ENCODE measurements around the gene HLA-G. TPM values are rescaled to one million over a fixed set of nuclear protein-coding genes. Genes with fewer than 3 reads are reported as not detected.

HLA-G gene
- total RNA-seq, 1 experiment from 2014 or later: not detected

- no peak for TF ChIP-seq ZBTB33 (IDR thresholded peaks at IDR 0.05; ENCODE audit: extremely low read depth, insufficient replicate concordance, low read length)
- TF ChIP-seq ELF1 (IDR thresholded peaks at IDR 0.05; ENCODE audit: borderline replicate concordance, low read depth): no peak
- no peak for TF ChIP-seq SP1 (IDR thresholded peaks at IDR 0.05; ENCODE audit: low read depth)
- TF ChIP-seq POLR2AphosphoS5 (IDR thresholded peaks at IDR 0.05; ENCODE audit: low read depth, low read length): no peak
- no peak for TF ChIP-seq FOSL1 (IDR thresholded peaks at IDR 0.05; ENCODE audit: low read depth)
- no peak for TF ChIP-seq SRF (IDR thresholded peaks at IDR 0.05; ENCODE audit: low read depth)
- no peak for TF ChIP-seq RAD21 (IDR thresholded peaks at IDR 0.05; ENCODE audit: low read depth)
- no peak for TF ChIP-seq JUND (IDR thresholded peaks at IDR 0.05)
Measured at GRCh38 chr6:29828471-29828797, 809 bp downstream of the HLA-G start (continued).

DNA sequence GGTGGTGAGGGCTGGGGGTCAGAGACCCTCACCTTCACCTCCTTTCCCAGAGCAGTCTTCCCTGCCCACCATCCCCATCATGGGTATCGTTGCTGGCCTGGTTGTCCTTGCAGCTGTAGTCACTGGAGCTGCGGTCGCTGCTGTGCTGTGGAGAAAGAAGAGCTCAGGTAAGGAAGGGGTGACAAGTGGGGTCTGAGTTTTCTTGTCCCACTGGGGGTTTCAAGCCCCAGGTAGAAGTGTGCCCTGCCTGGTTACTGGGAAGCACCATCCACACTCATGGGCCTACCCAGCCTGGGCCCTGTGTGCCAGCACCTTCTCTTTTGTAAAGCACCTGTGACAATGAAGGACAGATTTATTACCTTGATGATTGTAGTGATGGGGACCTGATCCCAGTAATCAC, 2.1 kb downstream of the HLA-G start:
- CTCF ChIA-PET: no interaction called here
- RAD21 ChIA-PET (ENCODE audit: low non-redundant PET in 1 of 2, low total read pairs in 2 of 2, uncharacterized antibody in 2 of 2, unreplicated experiment in 2 of 2): no interaction called here
- Histone ChIP-seq H3K4me1 (ENCODE audit: control insufficient read depth in 1 of 2, insufficient read depth in 2 of 2, low read length in 2 of 2) (peaks cover 2 to 14% of the 10 kb centered on the region in 2 experiments; a peak in 2 of 4 replicates), H2AFZ (ENCODE audit: low read depth, low read length, poor library complexity, severe bottlenecking) (no peak overlapping the region), H3K27ac (ENCODE audit: low read depth, low read length) (no peak overlapping the region), H4K20me1 (ENCODE audit: insufficient read depth) (no peaks in the 10 kb centered on the region), H3K27me3 (ENCODE audit: insufficient read depth, low read length) (no peaks in the 10 kb centered on the region), H3K79me2 (ENCODE audit: insufficient read depth, low read length) (no peaks in the 10 kb centered on the region), H3K36me3 (ENCODE audit: control insufficient read depth in 1 of 2, insufficient read depth in 2 of 2, low read length in 2 of 2) (no peaks in the 10 kb centered on the region), H3K9ac (ENCODE audit: low read length) (no peak overlapping the region), H3K4me2 (ENCODE audit: low read length) (no peak overlapping the region), H3K9me2 (ENCODE audit: insufficient read depth) (no peaks in the 10 kb centered on the region), H3K4me3 (replicated peaks in 1 of 2; ENCODE audit: low read depth in 1 of 2, low read length in 2 of 2) (no peak overlapping the region), H3K9me3 (ENCODE audit: control insufficient read depth in 1 of 2, insufficient read depth in 1 of 2, low read depth in 1 of 2, low read length in 2 of 2) (no peaks in the 10 kb centered on the region)
- intact Hi-C loops (cut with micrococcal nuclease): no loop called here
- POLR2A ChIA-PET: no interaction called here
- ATAC-seq: no peak
- DNase-seq (ENCODE audit: low read depth, low spot score): no peak
- BruUV-seq (replicated peaks): no TSS peak
- TF ChIP-seq, protein P1, sequence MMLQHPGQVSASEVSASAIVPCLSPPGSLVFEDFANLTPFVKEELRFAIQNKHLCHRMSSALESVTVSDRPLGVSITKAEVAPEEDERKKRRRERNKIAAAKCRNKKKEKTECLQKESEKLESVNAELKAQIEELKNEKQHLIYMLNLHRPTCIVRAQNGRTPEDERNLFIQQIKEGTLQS (IDR thresholded peaks at IDR 0.05): no peak
- TF ChIP-seq CBX3 (IDR thresholded peaks at IDR 0.05; ENCODE audit: low read depth) (no peak), EZH2 (IDR thresholded peaks at IDR 0.05) (no peak), SP1 (IDR thresholded peaks at IDR 0.05; ENCODE audit: low read depth) (no peak), EZH2phosphoT487 (IDR thresholded peaks at IDR 0.05; ENCODE audit: borderline replicate concordance) (no peak), ZFX (IDR thresholded peaks at IDR 0.05) (no peak), CEBPB (IDR thresholded peaks at IDR 0.05; ENCODE audit: low read depth) (no peak), EGR1 (IDR thresholded peaks at IDR 0.05; ENCODE audit: low read depth) (no peak), SRF (IDR thresholded peaks at IDR 0.05; ENCODE audit: low read depth) (no peak), TCF7L2 (IDR thresholded peaks at IDR 0.05; ENCODE audit: borderline replicate concordance, extremely low read depth, insufficient read depth, insufficient read length) (no peak), SIN3A (IDR thresholded peaks at IDR 0.05; ENCODE audit: low read depth) (no peak), ZBTB33 (IDR thresholded peaks at IDR 0.05; ENCODE audit: extremely low read depth, insufficient replicate concordance, low read length) (no peak), POLR2A (IDR thresholded peaks at IDR 0.05; ENCODE audit: borderline replicate concordance, extremely low read depth, insufficient read depth, insufficient read length) (no peak), JUND (IDR thresholded peaks at IDR 0.05) (no peak)
- TF ChIP-seq, protein P2, sequence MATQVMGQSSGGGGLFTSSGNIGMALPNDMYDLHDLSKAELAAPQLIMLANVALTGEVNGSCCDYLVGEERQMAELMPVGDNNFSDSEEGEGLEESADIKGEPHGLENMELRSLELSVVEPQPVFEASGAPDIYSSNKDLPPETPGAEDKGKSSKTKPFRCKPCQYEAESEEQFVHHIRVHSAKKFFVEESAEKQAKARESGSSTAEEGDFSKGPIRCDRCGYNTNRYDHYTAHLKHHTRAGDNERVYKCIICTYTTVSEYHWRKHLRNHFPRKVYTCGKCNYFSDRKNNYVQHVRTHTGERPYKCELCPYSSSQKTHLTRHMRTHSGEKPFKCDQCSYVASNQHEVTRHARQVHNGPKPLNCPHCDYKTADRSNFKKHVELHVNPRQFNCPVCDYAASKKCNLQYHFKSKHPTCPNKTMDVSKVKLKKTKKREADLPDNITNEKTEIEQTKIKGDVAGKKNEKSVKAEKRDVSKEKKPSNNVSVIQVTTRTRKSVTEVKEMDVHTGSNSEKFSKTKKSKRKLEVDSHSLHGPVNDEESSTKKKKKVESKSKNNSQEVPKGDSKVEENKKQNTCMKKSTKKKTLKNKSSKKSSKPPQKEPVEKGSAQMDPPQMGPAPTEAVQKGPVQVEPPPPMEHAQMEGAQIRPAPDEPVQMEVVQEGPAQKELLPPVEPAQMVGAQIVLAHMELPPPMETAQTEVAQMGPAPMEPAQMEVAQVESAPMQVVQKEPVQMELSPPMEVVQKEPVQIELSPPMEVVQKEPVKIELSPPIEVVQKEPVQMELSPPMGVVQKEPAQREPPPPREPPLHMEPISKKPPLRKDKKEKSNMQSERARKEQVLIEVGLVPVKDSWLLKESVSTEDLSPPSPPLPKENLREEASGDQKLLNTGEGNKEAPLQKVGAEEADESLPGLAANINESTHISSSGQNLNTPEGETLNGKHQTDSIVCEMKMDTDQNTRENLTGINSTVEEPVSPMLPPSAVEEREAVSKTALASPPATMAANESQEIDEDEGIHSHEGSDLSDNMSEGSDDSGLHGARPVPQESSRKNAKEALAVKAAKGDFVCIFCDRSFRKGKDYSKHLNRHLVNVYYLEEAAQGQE (IDR thresholded peaks at IDR 0.05; ENCODE audit: low read depth): no peak

Data from HCT116 (cell line).